Measurements from ENCODE around the gene MACROD2. TPM values are rescaled to one million over a fixed set of nuclear protein-coding genes. Genes with fewer than 3 reads are reported as not detected.
"Not testable (repeated sequence)": the region's sequence is repeated elsewhere in the genome, so short reads cannot be mapped to it uniquely, and the experiment has no call there.

The MACROD2 gene
- total RNA-seq, 1 donor from 2014 or later: 3.1 TPM

- no peak overlapping the region for H3K27ac ChIP-seq (ENCODE audit: low read depth, low read length)
- H3K27me3 ChIP-seq (ENCODE audit: control insufficient read depth in 3 of 3, insufficient read depth in 3 of 3, low read length in 3 of 3): no peaks in the 10 kb centered on the region
- H3K9ac ChIP-seq (ENCODE audit: low read depth in 1 of 3, low read length in 3 of 3): no peak overlapping the region
- H3K4me1 ChIP-seq (ENCODE audit: control insufficient read depth in 3 of 3, insufficient read depth in 3 of 3, low read length in 3 of 3): peaks cover 4 to 15% (median 11%) of the 10 kb centered on the region in 3 donors
- H3K9me3 ChIP-seq (ENCODE audit: control insufficient read depth in 3 of 3, low read length in 3 of 3): peaks cover 0 to 2% (median 0%) of the 10 kb centered on the region in 3 donors
- H3K4me3 ChIP-seq (ENCODE audit: low read length in 3 of 3): no peak overlapping the region
- H3K36me3 ChIP-seq (ENCODE audit: control insufficient read depth in 3 of 3, insufficient read depth in 3 of 3, low read length in 3 of 3): no peaks in the 10 kb centered on the region
These were observed 927.4 kb downstream of the MACROD2 start for GRCh38 chr20:14922503-14923267.

- H3K36me3 ChIP-seq (ENCODE audit: control insufficient read depth in 3 of 3, insufficient read depth in 3 of 3, low read length in 3 of 3): no peaks in the 10 kb centered on the region
- peaks cover 0 to 9% (median 9%) of the 10 kb centered on the region in 3 donors for H3K4me1 ChIP-seq (ENCODE audit: control insufficient read depth in 3 of 3, insufficient read depth in 3 of 3, low read length in 3 of 3)
- no peaks in the 10 kb centered on the region for H3K27me3 ChIP-seq (ENCODE audit: control insufficient read depth in 3 of 3, insufficient read depth in 3 of 3, low read length in 3 of 3)
- H3K9ac ChIP-seq (ENCODE audit: low read depth in 1 of 3, low read length in 3 of 3): no peak overlapping the region
- peaks cover 0 to 2% (median 0%) of the 10 kb centered on the region in 3 donors for H3K9me3 ChIP-seq (ENCODE audit: control insufficient read depth in 3 of 3, low read length in 3 of 3)
- no peak overlapping the region for H3K4me3 ChIP-seq (ENCODE audit: low read length in 3 of 3)
- H3K27ac ChIP-seq (ENCODE audit: low read depth, low read length): no peak overlapping the region
These were observed 929.1 kb downstream of the MACROD2 start for GRCh38 chr20:14924433-14924832.

- Histone ChIP-seq H3K4me3 (ENCODE audit: low read length in 3 of 3) (no peak overlapping the region), H3K9ac (ENCODE audit: low read depth in 1 of 3, low read length in 3 of 3) (no peak overlapping the region), H3K27me3 (ENCODE audit: control insufficient read depth in 3 of 3, insufficient read depth in 3 of 3, low read length in 3 of 3) (no peaks in the 10 kb centered on the region), H3K9me3 (ENCODE audit: control insufficient read depth in 3 of 3, low read length in 3 of 3) (peaks cover 0 to 2% (median 0%) of the 10 kb centered on the region in 3 donors), H3K36me3 (ENCODE audit: control insufficient read depth in 3 of 3, insufficient read depth in 3 of 3, low read length in 3 of 3) (no peaks in the 10 kb centered on the region), H3K4me1 (ENCODE audit: control insufficient read depth in 3 of 3, insufficient read depth in 3 of 3, low read length in 3 of 3) (peaks cover 0 to 6% (median 4%) of the 10 kb centered on the region in 3 donors), H3K27ac (ENCODE audit: low read depth, low read length) (no peak overlapping the region)
These were observed 930.0 kb downstream of the MACROD2 start for GRCh38 chr20:14925300-14925699.

GRCh38 chr20:14926436-14926835 lies 931.1 kb downstream of the MACROD2 start:
- H3K4me1 ChIP-seq (ENCODE audit: control insufficient read depth in 3 of 3, insufficient read depth in 3 of 3, low read length in 3 of 3); H3K4me3 ChIP-seq (ENCODE audit: low read length in 3 of 3); H3K27ac ChIP-seq (ENCODE audit: low read depth, low read length); H3K9me3 ChIP-seq (ENCODE audit: control insufficient read depth in 3 of 3, low read length in 3 of 3); H3K27me3 ChIP-seq (ENCODE audit: control insufficient read depth in 3 of 3, insufficient read depth in 3 of 3, low read length in 3 of 3); H3K36me3 ChIP-seq (ENCODE audit: control insufficient read depth in 3 of 3, insufficient read depth in 3 of 3, low read length in 3 of 3); H3K9ac ChIP-seq (ENCODE audit: low read depth in 1 of 3, low read length in 3 of 3): not testable (repeated sequence)

GRCh38 chr20:14928083-14928482 lies 932.8 kb downstream of the MACROD2 start:
- Histone ChIP-seq H3K36me3 (ENCODE audit: control insufficient read depth in 3 of 3, insufficient read depth in 3 of 3, low read length in 3 of 3) (no peaks in the 10 kb centered on the region), H3K9ac (ENCODE audit: low read depth in 1 of 3, low read length in 3 of 3) (no peak overlapping the region), H3K4me1 (ENCODE audit: control insufficient read depth in 3 of 3, insufficient read depth in 3 of 3, low read length in 3 of 3) (peaks cover 0 to 6% (median 0%) of the 10 kb centered on the region in 3 donors), H3K4me3 (ENCODE audit: low read length in 3 of 3) (no peak overlapping the region), H3K27me3 (ENCODE audit: control insufficient read depth in 3 of 3, insufficient read depth in 3 of 3, low read length in 3 of 3) (no peaks in the 10 kb centered on the region), H3K9me3 (ENCODE audit: control insufficient read depth in 3 of 3, low read length in 3 of 3) (peaks cover 0 to 2% (median 0%) of the 10 kb centered on the region in 3 donors), H3K27ac (ENCODE audit: low read depth, low read length) (no peak overlapping the region)

GRCh38 chr20:14929388-14929787 lies 934.1 kb downstream of the MACROD2 start:
- Histone ChIP-seq H3K4me1 (ENCODE audit: control insufficient read depth in 3 of 3, insufficient read depth in 3 of 3, low read length in 3 of 3) (peaks cover 0 to 6% (median 0%) of the 10 kb centered on the region in 3 donors), H3K27me3 (ENCODE audit: control insufficient read depth in 3 of 3, insufficient read depth in 3 of 3, low read length in 3 of 3) (no peaks in the 10 kb centered on the region), H3K36me3 (ENCODE audit: control insufficient read depth in 3 of 3, insufficient read depth in 3 of 3, low read length in 3 of 3) (no peaks in the 10 kb centered on the region), H3K9ac (ENCODE audit: low read depth in 1 of 3, low read length in 3 of 3) (no peak overlapping the region), H3K9me3 (ENCODE audit: control insufficient read depth in 3 of 3, low read length in 3 of 3) (peaks cover 0 to 2% (median 0%) of the 10 kb centered on the region in 3 donors), H3K27ac (ENCODE audit: low read depth, low read length) (no peak overlapping the region), H3K4me3 (ENCODE audit: low read length in 3 of 3) (no peak overlapping the region)

GRCh38 chr20:14932040-14932439 lies 936.7 kb downstream of the MACROD2 start:
- Histone ChIP-seq H3K9ac (ENCODE audit: low read depth in 1 of 3, low read length in 3 of 3) (no peak overlapping the region), H3K9me3 (ENCODE audit: control insufficient read depth in 3 of 3, low read length in 3 of 3) (peaks cover 0 to 2% (median 0%) of the 10 kb centered on the region in 3 donors), H3K4me1 (ENCODE audit: control insufficient read depth in 3 of 3, insufficient read depth in 3 of 3, low read length in 3 of 3) (no peaks in the 10 kb centered on the region), H3K27ac (ENCODE audit: low read depth, low read length) (no peak overlapping the region), H3K36me3 (ENCODE audit: control insufficient read depth in 3 of 3, insufficient read depth in 3 of 3, low read length in 3 of 3) (no peaks in the 10 kb centered on the region), H3K27me3 (ENCODE audit: control insufficient read depth in 3 of 3, insufficient read depth in 3 of 3, low read length in 3 of 3) (no peaks in the 10 kb centered on the region), H3K4me3 (ENCODE audit: low read length in 3 of 3) (no peak overlapping the region)

- H3K9ac ChIP-seq (ENCODE audit: low read depth in 1 of 3, low read length in 3 of 3): no peak overlapping the region
- no peaks in the 10 kb centered on the region for H3K27me3 ChIP-seq (ENCODE audit: control insufficient read depth in 3 of 3, insufficient read depth in 3 of 3, low read length in 3 of 3)
- no peaks in the 10 kb centered on the region for H3K4me1 ChIP-seq (ENCODE audit: control insufficient read depth in 3 of 3, insufficient read depth in 3 of 3, low read length in 3 of 3)
- H3K27ac ChIP-seq (ENCODE audit: low read depth, low read length): no peak overlapping the region
- H3K36me3 ChIP-seq (ENCODE audit: control insufficient read depth in 3 of 3, insufficient read depth in 3 of 3, low read length in 3 of 3): no peaks in the 10 kb centered on the region
- H3K4me3 ChIP-seq (ENCODE audit: low read length in 3 of 3): no peak overlapping the region
- H3K9me3 ChIP-seq (ENCODE audit: control insufficient read depth in 3 of 3, low read length in 3 of 3): peaks cover 0 to 2% (median 2%) of the 10 kb centered on the region in 3 donors
These were observed 940.0 kb downstream of the MACROD2 start for GRCh38 chr20:14935285-14935684.

GRCh38 chr20:14937021-14937420 lies 941.7 kb downstream of the MACROD2 start:
- Histone ChIP-seq H3K27ac (ENCODE audit: low read depth, low read length) (no peak overlapping the region), H3K9ac (ENCODE audit: low read depth in 1 of 3, low read length in 3 of 3) (no peak overlapping the region), H3K36me3 (ENCODE audit: control insufficient read depth in 3 of 3, insufficient read depth in 3 of 3, low read length in 3 of 3) (no peaks in the 10 kb centered on the region), H3K27me3 (ENCODE audit: control insufficient read depth in 3 of 3, insufficient read depth in 3 of 3, low read length in 3 of 3) (no peaks in the 10 kb centered on the region), H3K4me3 (ENCODE audit: low read length in 3 of 3) (no peak overlapping the region), H3K9me3 (ENCODE audit: control insufficient read depth in 3 of 3, low read length in 3 of 3) (peaks cover 0 to 5% (median 3%) of the 10 kb centered on the region in 3 donors), H3K4me1 (ENCODE audit: control insufficient read depth in 3 of 3, insufficient read depth in 3 of 3, low read length in 3 of 3) (no peaks in the 10 kb centered on the region)

- Histone ChIP-seq H3K4me3 (ENCODE audit: low read length in 3 of 3) (no peak overlapping the region), H3K27me3 (ENCODE audit: control insufficient read depth in 3 of 3, insufficient read depth in 3 of 3, low read length in 3 of 3) (no peaks in the 10 kb centered on the region), H3K9me3 (ENCODE audit: control insufficient read depth in 3 of 3, low read length in 3 of 3) (peaks cover 0 to 5% (median 3%) of the 10 kb centered on the region in 3 donors)
These were observed 942.5 kb downstream of the MACROD2 start for GRCh38 chr20:14937846-14938245.

More at GRCh38 chr20:14937846-14938245, 942.5 kb downstream of the MACROD2 start:
- Histone ChIP-seq H3K27ac (ENCODE audit: low read depth, low read length) (no peak overlapping the region), H3K4me1 (ENCODE audit: control insufficient read depth in 3 of 3, insufficient read depth in 3 of 3, low read length in 3 of 3) (no peaks in the 10 kb centered on the region), H3K9ac (ENCODE audit: low read depth in 1 of 3, low read length in 3 of 3) (no peak overlapping the region), H3K36me3 (ENCODE audit: control insufficient read depth in 3 of 3, insufficient read depth in 3 of 3, low read length in 3 of 3) (no peaks in the 10 kb centered on the region)

Data from skeletal muscle tissue (tissue), 4 donors.